ENCODE measurements around the gene VGLL4. TPM values are rescaled to one million over a fixed set of nuclear protein-coding genes. Genes with fewer than 3 reads are reported as not detected.

VGLL4 gene
- total RNA-seq, 4 donors from 2014 or later: 53.4 to 128 (median 58.2) TPM

- 48 to 61% methylated on average over 6 to 7 of the region's 8 CpGs for WGBS, 2 donors (ENCODE audit: low coverage in 1 of 2)
- ATAC-seq: no peak
- no peaks in the 10 kb centered on the region for H3K36me3 ChIP-seq
- H3K27ac ChIP-seq: peak overlapping the region in 3 of 4 donors; percentile 60 to 70 (median 63)
- H3K27me3 ChIP-seq: no peaks in the 10 kb centered on the region
- TF ChIP-seq CTCF (IDR thresholded peaks at IDR 0.05) (no peak), EP300 (IDR thresholded peaks at IDR 0.05) (no peak), POLR2AphosphoS5 (IDR thresholded peaks at IDR 0.05) (no peak), POLR2A (IDR thresholded peaks at IDR 0.05) (no peak)
- no peak overlapping the region for H3K4me3 ChIP-seq
- H3K4me1 ChIP-seq: peaks cover 0 to 32% (median 0%) of the 10 kb centered on the region in 3 donors
- H3K9me3 ChIP-seq: no peaks in the 10 kb centered on the region
Measured at GRCh38 chr3:11522953-11523571, 120.7 kb downstream of the VGLL4 start.

GRCh38 chr3:11522398-11522715 is 121.4 kb downstream of the VGLL4 start:
- Histone ChIP-seq H3K9me3 (no peaks in the 10 kb centered on the region), H3K36me3 (no peaks in the 10 kb centered on the region), H3K4me3 (no peak overlapping the region), H3K4me1 (peaks cover 0 to 32% (median 0%) of the 10 kb centered on the region in 3 donors), H3K27me3 (no peaks in the 10 kb centered on the region), H3K27ac (peak overlapping the region in 2 of 4 donors; percentile 63 to 70)
- 83 to 100% methylated on average over 1 to 2 of the region's 5 CpGs for WGBS, 2 donors (ENCODE audit: low coverage in 1 of 2)
- ATAC-seq: no peak
- TF ChIP-seq CTCF (IDR thresholded peaks at IDR 0.05): no peak
- no peak for TF ChIP-seq POLR2A (IDR thresholded peaks at IDR 0.05)
- no peak for TF ChIP-seq EP300 (IDR thresholded peaks at IDR 0.05)
- TF ChIP-seq POLR2AphosphoS5 (IDR thresholded peaks at IDR 0.05): no peak

- ATAC-seq: no peak
- peaks cover 0 to 32% (median 0%) of the 10 kb centered on the region in 3 donors for H3K4me1 ChIP-seq
- H3K27me3 ChIP-seq: no peaks in the 10 kb centered on the region
- TF ChIP-seq CTCF (IDR thresholded peaks at IDR 0.05): no peak
- TF ChIP-seq EP300 (IDR thresholded peaks at IDR 0.05): no peak
- no peak for TF ChIP-seq POLR2AphosphoS5 (IDR thresholded peaks at IDR 0.05)
- no peak for TF ChIP-seq POLR2A (IDR thresholded peaks at IDR 0.05)
- no peaks in the 10 kb centered on the region for H3K9me3 ChIP-seq
- H3K36me3 ChIP-seq: no peaks in the 10 kb centered on the region
- H3K4me3 ChIP-seq: no peak overlapping the region
- WGBS, 2 donors (ENCODE audit: low coverage in 1 of 2): 89 to 94% methylated on average over 3 to 8 of the region's 8 CpGs
- no peak overlapping the region for H3K27ac ChIP-seq
Measured at GRCh38 chr3:11521167-11521566, 122.5 kb downstream of the VGLL4 start.

GRCh38 chr3:11517601-11518000 is 126.1 kb downstream of the VGLL4 start:
- Histone ChIP-seq H3K9me3 (no peaks in the 10 kb centered on the region), H3K4me1 (peaks cover 0 to 31% (median 13%) of the 10 kb centered on the region in 3 donors), H3K36me3 (no peaks in the 10 kb centered on the region), H3K4me3 (no peak overlapping the region), H3K27ac (no peak overlapping the region), H3K27me3 (no peaks in the 10 kb centered on the region)
- WGBS, 2 donors (ENCODE audit: low coverage in 1 of 2): 89 to 100% methylated on average over 3 to 6 of the region's 6 CpGs
- TF ChIP-seq CTCF (IDR thresholded peaks at IDR 0.05): no peak
- TF ChIP-seq POLR2A (IDR thresholded peaks at IDR 0.05): no peak
- TF ChIP-seq POLR2AphosphoS5 (IDR thresholded peaks at IDR 0.05): no peak
- no peak for TF ChIP-seq EP300 (IDR thresholded peaks at IDR 0.05)
- ATAC-seq: no peak

GRCh38 chr3:11514191-11514821 is 129.4 kb downstream of the VGLL4 start:
- Histone ChIP-seq H3K4me1 (peaks cover 5 to 40% (median 26%) of the 10 kb centered on the region in 3 donors), H3K4me3 (no peak overlapping the region), H3K27ac (peak overlapping the region in 3 of 4 donors; percentile 47 to 60 (median 51)), H3K27me3 (no peaks in the 10 kb centered on the region), H3K36me3 (no peaks in the 10 kb centered on the region), H3K9me3 (no peaks in the 10 kb centered on the region)
- TF ChIP-seq POLR2A (IDR thresholded peaks at IDR 0.05): no peak
- TF ChIP-seq EP300 (IDR thresholded peaks at IDR 0.05): no peak
- peak; percentile 72 for TF ChIP-seq POLR2AphosphoS5 (IDR thresholded peaks at IDR 0.05)
- TF ChIP-seq CTCF (IDR thresholded peaks at IDR 0.05): no peak
- WGBS, 2 donors (ENCODE audit: low coverage in 1 of 2): 9 to 41% methylated on average over 4 to 7 of the region's 7 CpGs
- ATAC-seq: peak; percentile 75

Data from gastroesophageal sphincter (tissue), 4 donors.